ENCODE results near the gene PCSK4.

The PCSK4 gene

DNA sequence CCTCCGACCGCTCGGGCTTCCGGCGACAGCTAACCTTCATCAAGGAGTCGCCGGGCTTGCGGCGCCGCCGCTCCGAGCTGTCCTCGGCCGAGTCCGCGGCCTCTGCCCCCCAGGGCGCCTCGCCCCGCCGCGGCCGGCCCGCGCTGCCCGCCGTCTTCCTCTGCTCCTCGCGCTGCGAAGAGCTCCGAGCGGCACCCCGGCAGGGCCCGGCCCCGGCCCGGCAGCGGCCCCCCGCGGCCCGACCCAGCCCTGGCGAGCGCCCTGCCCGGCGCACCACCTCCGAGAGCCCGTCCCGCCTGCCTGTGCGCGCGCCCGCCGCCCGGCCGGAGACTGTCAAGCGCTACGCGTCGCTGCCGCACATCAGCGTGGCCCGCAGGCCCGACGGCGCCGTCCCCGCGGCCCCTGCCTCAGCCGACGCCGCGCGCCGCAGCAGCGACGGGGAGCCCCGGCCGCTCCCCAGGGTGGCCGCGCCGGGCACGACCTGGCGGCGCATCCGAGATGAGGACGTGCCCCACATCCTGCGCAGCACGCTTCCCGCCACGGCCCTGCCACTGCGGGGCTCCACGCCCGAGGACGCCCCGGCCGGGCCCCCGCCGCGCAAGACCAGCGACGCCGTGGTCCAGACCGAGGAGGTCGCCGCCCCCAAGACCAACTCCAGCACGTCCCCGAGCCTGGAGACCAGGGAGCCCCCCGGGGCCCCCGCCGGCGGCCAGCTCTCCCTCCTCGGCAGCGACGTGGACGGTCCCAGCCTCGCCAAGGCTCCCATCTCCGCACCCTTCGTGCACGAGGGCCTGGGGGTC lies 20.7 kb downstream of the PCSK4 start:
- DNase-seq = no peak

DNA sequence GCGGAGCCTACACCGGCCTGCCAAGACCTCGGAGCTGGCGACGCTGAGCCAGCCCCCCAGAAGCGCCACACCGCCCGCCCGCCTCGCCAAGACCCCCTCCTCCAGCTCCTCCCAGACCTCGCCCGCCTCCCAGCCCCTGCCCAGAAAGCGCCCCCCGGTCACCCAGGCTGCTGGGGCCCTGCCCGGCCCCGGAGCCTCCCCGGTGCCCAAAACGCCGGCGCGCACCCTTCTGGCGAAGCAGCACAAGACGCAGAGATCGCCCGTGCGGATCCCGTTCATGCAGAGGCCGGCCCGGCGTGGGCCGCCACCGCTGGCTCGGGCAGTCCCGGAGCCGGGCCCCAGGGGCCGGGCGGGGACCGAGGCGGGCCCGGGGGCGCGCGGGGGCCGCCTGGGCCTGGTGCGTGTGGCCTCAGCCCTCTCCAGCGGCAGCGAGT lies 21.3 kb downstream of the PCSK4 start:
- DNase-seq = peak; percentile 70

DNA sequence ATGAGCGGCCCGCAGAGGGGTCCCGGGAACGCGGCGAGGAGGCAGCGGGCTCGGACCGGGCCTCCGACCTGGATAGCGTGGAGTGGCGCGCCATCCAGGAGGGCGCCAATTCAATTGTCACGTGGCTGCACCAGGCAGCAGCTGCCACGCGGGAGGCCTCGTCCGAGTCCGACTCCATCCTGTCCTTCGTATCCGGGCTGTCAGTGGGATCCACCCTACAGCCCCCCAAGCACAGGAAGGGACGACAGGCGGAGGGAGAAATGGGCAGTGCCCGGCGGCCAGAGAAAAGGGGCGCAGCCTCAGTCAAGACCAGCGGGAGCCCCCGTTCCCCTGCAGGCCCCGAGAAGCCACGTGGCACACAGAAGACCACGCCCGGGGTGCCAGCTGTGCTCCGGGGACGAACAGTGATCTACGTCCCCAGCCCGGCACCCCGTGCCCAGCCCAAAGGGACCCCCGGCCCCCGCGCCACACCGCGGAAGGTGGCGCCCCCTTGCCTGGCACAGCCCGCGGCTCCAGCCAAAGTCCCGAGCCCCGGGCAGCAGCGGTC lies 21.8 kb downstream of the PCSK4 start:
- no peak for DNase-seq

DNA sequence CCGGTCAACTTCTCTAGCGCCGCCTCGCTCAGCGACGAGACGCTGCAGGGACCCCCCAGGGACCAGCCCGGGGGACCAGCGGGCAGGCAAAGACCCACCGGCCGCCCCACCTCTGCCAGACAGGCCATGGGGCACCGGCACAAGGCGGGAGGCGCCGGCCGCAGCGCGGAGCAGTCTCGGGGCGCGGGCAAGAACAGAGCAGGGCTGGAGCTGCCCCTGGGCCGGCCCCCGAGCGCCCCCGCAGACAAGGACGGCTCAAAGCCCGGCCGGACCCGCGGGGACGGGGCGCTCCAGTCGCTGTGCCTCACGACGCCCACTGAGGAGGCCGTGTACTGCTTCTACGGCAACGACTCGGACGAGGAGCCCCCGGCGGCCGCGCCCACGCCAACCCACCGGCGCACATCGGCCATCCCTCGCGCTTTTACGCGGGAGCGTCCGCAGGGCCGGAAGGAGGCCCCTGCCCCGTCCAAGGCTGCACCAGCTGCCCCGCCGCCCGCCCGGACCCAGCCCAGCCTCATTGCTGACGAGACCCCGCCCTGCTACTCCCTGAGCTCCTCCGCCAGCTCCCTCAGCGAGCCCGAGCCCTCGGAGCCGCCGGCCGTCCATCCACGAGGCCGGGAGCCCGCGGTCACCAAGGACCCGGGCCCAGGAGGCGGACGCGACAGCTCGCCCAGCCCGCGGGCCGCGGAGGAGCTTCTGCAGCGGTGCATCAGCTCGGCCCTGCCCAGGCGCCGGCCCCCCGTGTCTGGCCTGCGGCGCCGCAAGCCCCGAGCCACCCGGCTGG lies 22.5 kb downstream of the PCSK4 start:
- DNase-seq = no peak

DNA sequence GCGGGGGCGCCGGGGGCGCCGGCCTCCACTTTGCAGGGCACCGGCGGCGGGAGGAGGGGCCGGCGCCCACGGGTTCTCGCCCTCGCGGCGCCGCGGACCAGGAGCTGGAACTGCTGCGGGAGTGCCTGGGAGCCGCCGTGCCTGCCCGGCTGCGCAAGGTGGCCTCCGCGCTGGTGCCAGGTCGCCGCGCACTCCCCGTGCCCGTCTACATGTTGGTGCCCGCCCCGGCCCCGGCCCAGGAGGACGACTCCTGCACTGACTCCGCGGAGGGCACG lies 23.0 kb downstream of the PCSK4 start:
- no peak for DNase-seq

DNA sequence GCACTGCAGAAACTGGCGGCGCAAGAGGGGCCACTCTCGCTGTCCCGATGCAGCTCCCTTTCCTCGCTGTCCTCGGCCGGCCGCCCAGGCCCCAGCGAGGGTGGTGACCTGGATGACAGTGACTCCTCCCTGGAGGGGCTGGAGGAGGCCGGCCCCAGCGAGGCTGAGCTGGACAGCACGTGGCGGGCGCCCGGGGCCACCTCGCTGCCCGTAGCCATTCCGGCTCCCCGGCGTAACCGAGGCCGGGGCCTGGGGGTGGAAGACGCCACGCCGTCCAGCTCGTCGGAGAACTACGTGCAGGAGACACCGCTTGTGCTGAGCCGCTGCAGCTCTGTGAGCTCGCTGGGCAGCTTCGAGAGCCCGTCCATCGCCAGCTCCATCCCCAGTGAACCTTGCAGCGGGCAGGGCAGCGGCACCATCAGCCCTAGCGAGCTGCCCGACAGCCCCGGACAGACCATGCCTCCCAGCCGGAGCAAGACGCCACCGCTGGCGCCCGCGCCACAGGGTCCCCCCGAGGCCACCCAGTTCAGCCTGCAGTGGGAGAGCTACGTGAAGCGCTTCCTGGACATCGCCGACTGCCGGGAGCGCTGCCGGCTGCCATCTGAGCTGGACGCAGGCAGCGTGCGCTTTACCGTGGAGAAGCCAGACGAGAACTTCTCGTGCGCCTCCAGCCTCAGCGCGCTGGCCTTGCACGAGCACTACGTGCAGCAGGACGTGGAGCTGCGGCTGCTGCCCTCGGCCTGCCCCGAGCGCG lies 23.5 kb downstream of the PCSK4 start:
- DNase-seq = no peak

DNA sequence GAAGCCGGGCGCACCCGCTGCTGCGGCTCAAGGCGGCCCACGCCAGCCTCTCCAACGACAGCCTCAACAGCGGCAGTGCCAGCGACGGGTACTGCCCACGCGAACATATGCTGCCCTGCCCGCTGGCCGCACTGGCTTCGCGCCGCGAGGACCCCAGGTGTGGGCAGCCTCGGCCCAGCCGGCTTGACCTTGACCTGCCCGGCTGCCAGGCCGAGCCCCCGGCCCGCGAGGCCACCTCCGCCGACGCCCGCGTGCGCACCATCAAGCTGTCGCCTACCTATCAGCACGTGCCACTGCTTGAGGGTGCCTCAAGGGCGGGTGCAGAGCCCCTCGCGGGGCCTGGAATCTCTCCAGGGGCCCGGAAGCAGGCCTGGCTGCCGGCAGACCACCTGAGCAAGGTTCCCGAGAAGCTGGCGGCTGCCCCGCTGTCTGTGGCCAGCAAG lies 24.1 kb downstream of the PCSK4 start:
- DNase-seq = no peak

DNA sequence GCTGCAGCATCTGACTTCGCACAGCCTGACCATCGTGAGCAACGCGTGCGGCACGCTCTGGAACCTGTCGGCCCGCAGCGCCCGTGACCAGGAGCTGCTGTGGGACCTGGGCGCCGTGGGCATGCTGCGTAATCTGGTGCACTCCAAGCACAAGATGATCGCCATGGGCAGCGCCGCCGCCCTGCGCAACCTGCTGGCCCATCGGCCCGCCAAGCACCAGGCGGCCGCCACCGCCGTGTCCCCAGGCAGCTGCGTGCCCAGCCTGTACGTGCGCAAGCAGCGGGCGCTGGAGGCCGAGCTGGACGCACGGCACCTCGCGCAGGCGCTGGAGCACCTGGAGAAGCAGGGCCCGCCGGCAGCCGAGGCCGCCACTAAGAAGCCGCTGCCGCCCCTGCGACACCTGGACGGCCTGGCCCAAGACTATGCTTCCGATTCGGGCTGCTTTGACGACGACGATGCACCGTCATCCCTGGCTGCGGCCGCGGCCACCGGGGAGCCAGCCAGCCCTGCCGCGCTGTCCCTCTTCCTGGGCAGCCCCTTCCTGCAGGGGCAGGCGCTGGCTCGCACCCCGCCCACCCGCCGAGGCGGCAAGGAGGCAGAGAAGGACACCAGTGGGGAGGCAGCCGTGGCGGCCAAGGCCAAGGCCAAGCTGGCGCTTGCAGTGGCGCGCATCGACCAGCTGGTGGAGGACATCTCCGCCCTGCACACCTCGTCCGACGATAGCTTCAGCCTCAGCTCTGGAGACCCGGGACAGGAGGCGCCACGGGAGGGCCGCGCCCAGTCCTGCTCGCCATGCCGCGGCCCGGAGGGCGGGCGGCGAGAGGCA lies 24.7 kb downstream of the PCSK4 start:
- peak; percentile 78 for DNase-seq

DNA sequence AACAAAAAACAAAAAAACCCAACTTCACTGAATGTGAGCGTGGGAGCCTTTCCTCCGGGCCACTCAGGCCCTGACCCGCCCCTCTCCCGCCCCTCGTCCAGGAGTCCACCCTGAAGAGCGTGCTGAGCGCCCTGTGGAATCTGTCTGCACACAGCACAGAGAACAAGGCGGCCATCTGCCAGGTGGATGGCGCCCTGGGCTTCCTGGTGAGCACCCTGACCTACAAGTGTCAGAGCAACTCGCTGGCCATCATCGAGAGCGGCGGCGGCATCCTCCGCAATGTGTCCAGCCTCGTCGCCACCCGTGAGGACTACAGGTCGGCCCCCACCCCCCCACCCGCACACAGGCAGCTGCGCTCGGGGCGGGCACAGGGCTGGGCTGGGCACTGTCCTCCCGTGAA lies 28.3 kb downstream of the PCSK4 start:
- DNase-seq = no peak

DNA sequence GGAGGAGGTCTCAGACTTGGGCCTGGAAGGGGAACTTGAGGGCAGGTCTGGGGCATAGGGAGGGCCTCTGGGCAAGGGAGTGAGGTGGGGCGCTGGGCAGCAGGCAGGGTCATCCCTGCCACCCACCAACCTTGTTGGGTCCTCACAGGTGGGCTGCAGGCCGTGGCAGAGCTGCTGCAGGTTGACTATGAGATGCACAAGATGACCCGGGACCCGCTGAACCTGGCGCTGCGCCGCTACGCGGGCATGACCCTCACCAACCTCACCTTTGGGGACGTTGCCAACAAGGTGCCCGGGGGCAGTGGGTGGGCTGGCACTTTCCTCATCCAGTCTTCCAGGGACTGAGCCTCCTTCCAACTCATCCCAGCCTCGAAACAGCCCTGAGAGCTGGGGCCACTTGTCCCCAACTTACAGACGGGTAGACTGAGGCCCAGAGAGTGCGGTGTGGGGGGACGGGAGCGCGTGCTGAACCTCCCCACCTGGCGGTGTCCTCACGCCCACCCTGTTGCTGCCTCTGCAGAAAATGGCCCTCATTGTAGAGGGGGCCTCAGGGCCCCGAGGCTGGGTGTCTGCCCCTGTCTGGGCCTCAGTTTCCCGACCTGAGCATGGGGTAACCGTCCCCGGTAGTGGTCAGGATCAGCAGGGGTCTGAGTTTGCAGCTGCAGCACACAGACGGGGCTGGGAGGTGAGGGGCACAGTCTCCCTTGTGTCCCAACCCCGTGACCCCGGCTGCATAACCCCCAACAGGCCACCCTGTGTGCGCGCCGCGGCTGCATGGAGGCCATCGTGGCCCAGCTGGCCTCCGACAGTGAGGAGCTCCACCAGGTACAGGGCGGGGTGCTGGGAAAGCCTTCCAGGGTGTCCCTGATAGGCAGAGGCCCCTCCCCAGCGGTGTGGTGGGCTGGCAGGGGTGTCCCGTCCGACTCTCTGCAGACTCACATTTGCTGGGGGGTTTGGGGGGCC lies 29.8 kb downstream of the PCSK4 start:
- DNase-seq = no peak

- DNase-seq = no peak
These were observed 30.7 kb downstream of the PCSK4 start for GRCh38 chr19:1459479-1459878.

GRCh38 chr19:1457892-1458291 lies 32.3 kb downstream of the PCSK4 start:
- DNase-seq = no peak

GRCh38 chr19:1457031-1457739 lies 33.0 kb downstream of the PCSK4 start:
- no peak for DNase-seq

GRCh38 chr19:1456121-1456900 lies 33.8 kb downstream of the PCSK4 start:
- no peak for DNase-seq

GRCh38 chr19:1455336-1456120 lies 34.6 kb downstream of the PCSK4 start:
- DNase-seq = peak; percentile 92

GRCh38 chr19:1455002-1455335 lies 35.2 kb downstream of the PCSK4 start:
- peak; percentile 70 for DNase-seq

DNA sequence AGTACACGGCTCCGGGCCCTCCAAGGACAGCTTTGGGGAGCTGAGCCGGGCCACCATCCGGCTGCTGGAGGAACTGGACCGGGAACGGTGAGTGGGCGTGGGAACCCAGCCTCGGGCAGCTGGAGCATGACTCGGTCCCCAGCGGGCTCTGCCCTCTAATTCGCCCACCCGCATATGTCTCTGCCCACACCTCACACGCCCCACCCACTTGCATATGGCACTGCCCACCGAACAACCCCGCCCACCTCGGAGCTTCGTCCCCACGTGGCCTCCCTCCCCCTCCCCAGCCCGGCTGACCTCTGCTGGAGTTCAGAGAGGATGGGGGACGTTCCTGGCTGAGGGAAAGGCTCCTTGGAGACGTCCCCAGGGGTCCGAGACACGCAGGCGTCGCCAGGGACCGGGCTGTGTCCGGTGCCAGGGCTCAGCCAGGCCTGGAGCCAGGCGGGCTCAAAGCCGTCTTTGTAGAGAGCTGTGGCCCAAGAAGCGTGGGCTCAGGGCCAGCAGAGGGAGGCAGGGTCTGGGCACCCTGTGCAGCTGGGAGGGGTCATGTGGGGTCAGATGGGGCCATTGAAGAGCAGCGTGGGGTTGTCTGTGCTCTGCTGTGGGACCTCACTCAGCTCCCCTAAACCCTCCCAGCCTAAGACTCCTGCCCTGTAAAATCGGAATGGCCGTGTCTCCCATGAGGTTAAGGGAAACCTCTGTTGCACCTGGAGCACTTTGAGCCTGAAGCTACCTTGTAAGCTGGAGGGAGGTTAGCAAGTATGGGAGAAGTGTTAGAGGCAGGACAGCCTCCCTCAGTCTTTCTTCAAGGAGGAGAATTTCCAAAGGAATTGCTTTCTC lies 36.4 kb downstream of the PCSK4 start:
- no peak for DNase-seq
